Gastrocnemius medialis (tissue), 4 donors: ENCODE results near the gene TFEC.

ENCODE experiments used
- POLR2A ChIP-seq, 2 donors: fragments of 450-650 bp; IDR thresholded peaks; one replicate each; pipeline ENCODE4 v1.6.1; 2017; ENCODE audit warnings: antibody characterized with exemption in 2 of 2, mild to moderate bottlenecking in 2 of 2, moderate library complexity in 2 of 2
- TF ChIP-seq, protein P1 (sequence below), 5 experiments: fragments of 450-650 bp in 3 of 5; fragments of 200-600 bp in 2 of 5; sonication (generic) in 2 of 5; IDR thresholded peaks in 4 of 5; conservative IDR thresholded peaks in 1 of 5; 1 replicate in 4 of 5; 2 replicates in 1 of 5; pipeline ENCODE4 v1.5.1; 2016 to 2019; ENCODE audit warnings: antibody characterized with exemption in 5 of 5, mild to moderate bottlenecking in 3 of 5, moderate library complexity in 3 of 5

- TF ChIP-seq, protein P1, sequence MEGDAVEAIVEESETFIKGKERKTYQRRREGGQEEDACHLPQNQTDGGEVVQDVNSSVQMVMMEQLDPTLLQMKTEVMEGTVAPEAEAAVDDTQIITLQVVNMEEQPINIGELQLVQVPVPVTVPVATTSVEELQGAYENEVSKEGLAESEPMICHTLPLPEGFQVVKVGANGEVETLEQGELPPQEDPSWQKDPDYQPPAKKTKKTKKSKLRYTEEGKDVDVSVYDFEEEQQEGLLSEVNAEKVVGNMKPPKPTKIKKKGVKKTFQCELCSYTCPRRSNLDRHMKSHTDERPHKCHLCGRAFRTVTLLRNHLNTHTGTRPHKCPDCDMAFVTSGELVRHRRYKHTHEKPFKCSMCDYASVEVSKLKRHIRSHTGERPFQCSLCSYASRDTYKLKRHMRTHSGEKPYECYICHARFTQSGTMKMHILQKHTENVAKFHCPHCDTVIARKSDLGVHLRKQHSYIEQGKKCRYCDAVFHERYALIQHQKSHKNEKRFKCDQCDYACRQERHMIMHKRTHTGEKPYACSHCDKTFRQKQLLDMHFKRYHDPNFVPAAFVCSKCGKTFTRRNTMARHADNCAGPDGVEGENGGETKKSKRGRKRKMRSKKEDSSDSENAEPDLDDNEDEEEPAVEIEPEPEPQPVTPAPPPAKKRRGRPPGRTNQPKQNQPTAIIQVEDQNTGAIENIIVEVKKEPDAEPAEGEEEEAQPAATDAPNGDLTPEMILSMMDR (IDR thresholded peaks at IDR 0.05 in 4 of 5, conservative IDR thresholded peaks at IDR 0.05 in 1 of 5), result no peak
- no peak for TF ChIP-seq POLR2A (IDR thresholded peaks at IDR 0.05)
Measured at GRCh38 chr7:115968171-115968570, 62.4 kb downstream of the TFEC start.
